Activated CD4-positive, alpha-beta T cell treated with anti-CD3 and anti-CD28 coated beads, Interleukin-10, Interleukin-2, amounts not matched to agents 100 ng/mL and 50 ng/mL, durations not matched to agents 16 hours and 8 hours (primary cell): ENCODE data around the gene CPHXL.

Source experiments
- DNase-seq: peaks from one replicate; pipeline ENCODE4 v3.0.0-alpha.2; 2020

Gene CPHXL

GRCh38 chr16:75697571-75697970 lies 28.7 kb downstream of the CPHXL start:
- no peak for DNase-seq

- peak; percentile 8 for DNase-seq
Observed at GRCh38 chr16:75695708-75696107, 30.6 kb downstream of the CPHXL start.

- DNase-seq, result no peak
Observed at GRCh38 chr16:75687361-75687760, 38.9 kb downstream of the CPHXL start.

- no peak for DNase-seq
Observed at GRCh38 chr16:75682308-75682707, 44.0 kb downstream of the CPHXL start.

GRCh38 chr16:75679366-75679765 lies 46.9 kb downstream of the CPHXL start:
- no peak for DNase-seq

- DNase-seq, result no peak
Observed at GRCh38 chr16:75676909-75677308, 49.4 kb downstream of the CPHXL start, which contains the start of gene CPHXL2. CPHXL2 (minus strand) TSS chr16:75677009; CDS start chr16:75676999, 10 bp downstream.

GRCh38 chr16:75667503-75667902 lies 58.8 kb downstream of the CPHXL start:
- no peak for DNase-seq
